AG09309 (cell line): ENCODE data around the gene FGF14.

Experiments used
- DNase-seq: peaks from one replicate; pipeline ENCODE4 v3.0.0-alpha.2; 2010; ENCODE audit warnings: low read depth
- H3K4me3 ChIP-seq: 2 replicates; pipeline ENCODE4 v1.5.1; 2011; ENCODE audit warnings: mild to moderate bottlenecking, low read depth, low read length, moderate library complexity; ENCODE audit not compliant: control insufficient read depth
- CTCF ChIP-seq: IDR thresholded peaks from 2 replicates; pipeline ENCODE4 v1.5.1; 2011; ENCODE audit warnings: mild to moderate bottlenecking, low read depth, low read length, inconsistent platforms; ENCODE audit not compliant: insufficient read depth, control insufficient read depth; ENCODE audit errors: missing control alignments

Gene FGF14

DNA sequence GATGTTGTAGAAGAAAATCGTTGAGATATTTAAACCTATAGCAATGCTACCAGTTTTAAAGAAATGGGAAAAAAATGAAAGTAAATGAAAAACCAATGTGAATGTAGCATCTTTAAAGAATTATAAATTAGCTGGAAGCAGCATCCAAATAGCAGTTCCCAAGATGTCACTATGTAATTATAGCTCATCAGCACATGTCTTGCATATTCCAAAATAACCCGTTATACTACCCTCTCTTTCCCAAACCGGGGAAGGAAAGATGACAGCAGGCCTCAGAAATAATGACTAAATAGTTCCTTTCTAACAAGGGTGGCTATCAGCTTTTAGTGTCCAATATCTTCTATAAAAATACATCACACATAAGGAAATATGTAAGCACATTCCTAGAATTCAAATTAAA lies 140.5 kb downstream of the FGF14 start:
- DNase-seq = no peak
- no peak for TF ChIP-seq CTCF
- no peak overlapping the region for H3K4me3 ChIP-seq

- no peak for TF ChIP-seq CTCF
- H3K4me3 ChIP-seq = no peak overlapping the region
- DNase-seq = no peak
Measured at GRCh38 chr13:102260256-102260655, 141.6 kb downstream of the FGF14 start.

- no peak for TF ChIP-seq CTCF
- H3K4me3 ChIP-seq = no peak overlapping the region
- DNase-seq = no peak
Measured at GRCh38 chr13:102255409-102255808, 146.4 kb downstream of the FGF14 start.

DNA sequence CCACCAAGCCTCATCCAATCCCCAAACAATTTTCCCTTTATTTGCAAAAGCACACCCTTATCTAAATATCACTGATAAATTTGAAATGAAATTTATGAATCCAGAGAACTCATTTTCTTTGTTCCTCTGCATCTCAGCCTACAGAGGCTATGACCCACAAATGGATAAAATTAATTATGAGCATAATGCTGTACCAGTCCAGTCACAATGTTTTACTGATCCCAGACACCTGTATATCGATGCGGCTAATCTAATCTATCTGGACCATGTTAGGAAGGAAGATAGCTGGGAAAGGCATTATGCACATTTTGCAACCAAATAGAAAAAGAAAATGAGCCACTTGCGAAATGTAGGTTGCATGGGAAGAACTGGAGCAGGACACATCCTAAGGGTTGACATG lies 150.0 kb downstream of the FGF14 start:
- no peak for TF ChIP-seq CTCF
- H3K4me3 ChIP-seq = no peak overlapping the region
- DNase-seq = no peak

- DNase-seq = no peak
- H3K4me3 ChIP-seq = no peak overlapping the region
- TF ChIP-seq CTCF = no peak
Measured at GRCh38 chr13:102250448-102250847, 151.4 kb downstream of the FGF14 start.

- no peak for DNase-seq
- no peak for TF ChIP-seq CTCF
- H3K4me3 ChIP-seq = no peak overlapping the region
Measured at GRCh38 chr13:102244607-102245227, 157.1 kb downstream of the FGF14 start.

DNA sequence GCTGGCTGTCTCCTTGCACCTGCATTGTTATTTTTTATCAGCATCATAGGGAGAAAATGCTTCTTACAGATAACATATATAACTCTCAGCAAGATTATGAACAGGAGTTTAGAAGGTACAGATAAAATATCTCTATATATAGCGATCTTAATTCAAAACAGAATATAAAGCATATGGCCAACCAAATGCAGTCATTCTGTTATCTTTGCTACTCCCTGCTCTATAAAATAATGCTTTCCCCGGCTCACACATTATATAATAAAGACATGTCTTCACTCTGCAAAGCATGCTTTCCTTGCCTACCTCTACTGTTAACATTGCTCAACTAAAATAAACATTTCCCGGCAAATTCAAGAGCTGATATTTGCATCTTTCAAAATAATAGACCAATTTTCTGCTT lies 161.7 kb downstream of the FGF14 start:
- no peak overlapping the region for H3K4me3 ChIP-seq
- no peak for DNase-seq
- no peak for TF ChIP-seq CTCF
